CD4-positive, alpha-beta T cell treated with Interleukin-6 at 100 ng/mL for 8 hours (primary cell): ENCODE measurements around the gene ENTPD1.
A peak's percentile ranks its signal among the peaks of the same experiment; 100 is the strongest.
"Not testable (repeated sequence)": the region's sequence is repeated elsewhere in the genome, so short reads cannot be mapped to it uniquely, and the experiment has no call there.

Experiments used
- DNase-seq: peaks from one replicate; pipeline ENCODE4 v3.0.0-alpha.2; 2020; ENCODE audit warnings: mixed read lengths, low spot score

The ENTPD1 gene

GRCh38 chr10:95866467-95866842, 110.5 kb downstream of the ENTPD1 start:
- DNase-seq = no peak

DNA sequence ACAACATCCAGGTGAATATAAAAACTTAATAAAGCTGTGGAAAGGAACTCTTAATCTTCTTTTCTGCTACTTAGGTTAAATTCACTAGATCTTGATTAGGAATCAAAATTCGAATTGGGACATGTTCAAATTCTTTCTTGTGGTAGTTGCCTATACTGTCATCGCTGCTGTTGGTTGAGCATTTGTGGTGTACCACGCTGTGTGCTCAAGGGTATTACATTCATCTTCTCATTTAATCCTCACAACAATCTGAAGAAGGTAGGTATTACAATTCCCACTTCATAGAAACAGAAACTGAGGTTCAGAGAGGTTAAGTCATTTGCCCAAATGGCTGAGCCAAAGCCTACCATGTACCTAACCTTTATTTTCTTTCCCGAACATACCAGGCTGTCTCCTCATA, 111.9 kb downstream of the ENTPD1 start:
- DNase-seq = no peak

GRCh38 chr10:95872158-95872711, 116.3 kb downstream of the ENTPD1 start:
- DNase-seq = no peak

GRCh38 chr10:95873139-95873538, 117.2 kb downstream of the ENTPD1 start:
- DNase-seq = no peak

- no peak for DNase-seq
Observed at GRCh38 chr10:95873651-95874050, 117.7 kb downstream of the ENTPD1 start.

DNA sequence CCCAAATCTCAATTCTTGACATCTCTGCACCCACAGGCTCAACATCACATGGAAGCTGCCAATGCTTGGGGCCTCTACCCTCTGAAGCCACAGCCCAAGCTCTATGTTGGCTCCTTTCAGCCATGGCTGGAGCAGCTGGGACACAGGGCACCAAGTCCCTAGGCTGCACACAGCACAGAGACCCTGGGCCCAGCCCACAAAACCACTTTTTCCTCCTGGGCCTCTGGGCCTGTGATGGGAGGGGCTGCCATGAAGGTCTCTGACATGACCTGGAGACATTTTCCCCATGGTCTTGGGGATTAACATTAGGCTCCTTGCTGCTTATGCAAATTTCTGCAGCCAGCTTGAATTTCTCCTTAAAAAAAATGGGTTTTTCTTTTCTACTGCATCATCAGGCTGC, 118.8 kb downstream of the ENTPD1 start:
- DNase-seq = not testable (repeated sequence)

- no peak for DNase-seq
Observed at GRCh38 chr10:95876756-95877155, 120.8 kb downstream of the ENTPD1 start.

GRCh38 chr10:95877881-95878280, 121.9 kb downstream of the ENTPD1 start:
- no peak for DNase-seq

GRCh38 chr10:95880704-95881103, 124.7 kb downstream of the ENTPD1 start:
- no peak for DNase-seq

DNA sequence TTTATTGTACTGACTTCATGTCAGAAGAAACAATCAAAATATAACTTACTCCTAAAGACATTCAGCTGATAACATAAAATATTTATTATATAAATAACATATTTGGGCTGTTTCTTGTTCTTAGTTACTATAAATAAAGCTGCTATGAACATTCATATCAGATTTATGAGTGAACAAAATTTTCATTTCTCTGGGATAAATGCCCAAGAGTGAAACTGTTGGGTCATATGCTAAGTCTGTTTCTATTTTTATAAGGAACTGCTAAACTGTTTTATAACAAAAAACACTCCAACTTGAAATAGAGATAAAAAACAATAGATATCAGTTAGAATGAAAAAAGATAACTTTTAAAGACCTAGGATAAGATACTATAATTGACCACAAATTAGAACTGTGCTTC, 125.4 kb downstream of the ENTPD1 start:
- DNase-seq = no peak

DNA sequence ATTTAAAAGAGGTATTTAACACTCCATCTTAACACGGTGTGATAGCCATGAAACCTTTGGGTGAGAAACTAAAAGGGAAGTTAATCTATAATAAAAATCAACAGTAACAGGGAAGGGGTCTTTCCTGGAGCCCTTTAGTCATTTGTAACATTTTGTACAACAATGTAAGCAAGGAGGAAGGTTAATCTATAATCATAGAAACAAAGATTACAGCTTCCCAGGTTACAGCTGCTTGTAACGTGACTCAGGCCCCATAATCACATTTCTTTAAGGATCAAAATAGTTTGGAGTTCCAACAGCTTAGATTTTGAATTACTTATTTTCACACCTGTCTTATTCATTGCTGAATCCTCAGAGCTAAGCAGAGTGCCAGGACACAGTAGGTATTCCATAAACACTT, 133.9 kb downstream of the ENTPD1 start:
- DNase-seq = no peak

DNA sequence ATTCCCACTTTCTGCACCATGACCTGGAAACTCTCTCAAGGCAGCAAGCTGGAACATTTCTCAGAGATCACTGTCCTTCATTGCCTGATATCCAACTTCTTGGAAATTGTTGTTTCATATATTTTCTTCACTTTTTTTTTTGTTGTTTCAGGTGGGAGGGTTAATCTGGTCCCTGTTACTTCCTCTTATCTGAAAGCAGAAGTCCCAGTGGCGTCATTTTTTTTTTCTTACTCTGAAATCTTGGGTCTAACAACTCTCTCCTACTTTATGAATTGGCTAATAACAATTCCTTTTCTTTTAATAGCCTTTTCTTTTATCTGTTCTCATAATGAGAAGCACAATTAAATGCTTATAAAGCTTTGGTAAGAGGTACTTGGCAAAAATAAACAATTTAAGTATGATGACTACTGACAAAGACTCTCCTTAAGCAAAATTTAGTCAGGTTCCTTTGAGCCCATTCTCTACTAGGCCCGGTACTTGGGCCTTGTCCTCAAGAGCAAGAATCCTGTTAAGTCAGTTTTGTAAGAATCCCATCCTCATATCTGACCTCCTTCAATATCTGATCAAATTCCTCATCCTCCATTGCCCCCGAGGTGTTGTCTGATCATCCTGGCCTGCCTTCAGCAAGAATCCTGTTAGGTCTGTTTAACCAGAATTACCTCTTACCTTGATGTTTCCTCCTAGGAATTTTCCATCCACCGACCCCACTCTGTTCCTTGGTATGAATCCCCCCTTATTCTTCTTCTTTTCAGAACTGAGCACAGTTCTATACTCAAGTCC, 140.3 kb downstream of the ENTPD1 start:
- DNase-seq = no peak

DNA sequence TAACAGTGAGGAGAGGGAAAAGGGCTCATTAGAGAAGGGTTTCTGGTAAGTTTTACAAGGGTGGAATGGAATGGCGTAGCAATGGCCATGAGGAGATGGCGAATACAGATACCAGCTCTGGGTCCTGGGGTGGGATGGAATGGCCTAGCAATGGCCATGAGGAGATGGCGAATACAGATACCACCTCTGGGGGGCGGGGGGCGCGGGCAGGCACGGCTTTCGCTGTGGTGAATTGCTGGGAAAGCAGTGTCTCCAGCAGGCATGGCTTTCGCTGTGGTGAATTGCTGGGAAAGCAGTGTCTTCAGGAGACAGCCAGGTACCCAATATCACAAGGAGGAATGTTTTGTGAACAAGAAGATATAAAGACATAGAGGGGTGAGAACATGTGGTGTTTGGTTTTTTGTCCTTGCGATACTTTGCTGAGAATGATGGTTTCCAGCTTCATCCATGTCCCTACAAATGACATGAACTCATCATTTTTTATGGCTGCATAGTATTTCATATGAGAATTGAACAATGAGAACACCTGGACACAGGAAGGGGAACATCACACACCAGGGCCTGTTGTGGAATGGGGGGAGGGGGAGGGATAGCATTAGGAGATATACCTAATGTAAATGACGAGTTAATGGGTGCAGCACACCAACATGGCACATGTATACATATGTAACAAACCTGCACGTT, 150.1 kb downstream of the ENTPD1 start:
- not testable (repeated sequence) for DNase-seq

- DNase-seq = peak; percentile 21
Observed at GRCh38 chr10:95906677-95907455, 150.9 kb downstream of the ENTPD1 start.

DNA sequence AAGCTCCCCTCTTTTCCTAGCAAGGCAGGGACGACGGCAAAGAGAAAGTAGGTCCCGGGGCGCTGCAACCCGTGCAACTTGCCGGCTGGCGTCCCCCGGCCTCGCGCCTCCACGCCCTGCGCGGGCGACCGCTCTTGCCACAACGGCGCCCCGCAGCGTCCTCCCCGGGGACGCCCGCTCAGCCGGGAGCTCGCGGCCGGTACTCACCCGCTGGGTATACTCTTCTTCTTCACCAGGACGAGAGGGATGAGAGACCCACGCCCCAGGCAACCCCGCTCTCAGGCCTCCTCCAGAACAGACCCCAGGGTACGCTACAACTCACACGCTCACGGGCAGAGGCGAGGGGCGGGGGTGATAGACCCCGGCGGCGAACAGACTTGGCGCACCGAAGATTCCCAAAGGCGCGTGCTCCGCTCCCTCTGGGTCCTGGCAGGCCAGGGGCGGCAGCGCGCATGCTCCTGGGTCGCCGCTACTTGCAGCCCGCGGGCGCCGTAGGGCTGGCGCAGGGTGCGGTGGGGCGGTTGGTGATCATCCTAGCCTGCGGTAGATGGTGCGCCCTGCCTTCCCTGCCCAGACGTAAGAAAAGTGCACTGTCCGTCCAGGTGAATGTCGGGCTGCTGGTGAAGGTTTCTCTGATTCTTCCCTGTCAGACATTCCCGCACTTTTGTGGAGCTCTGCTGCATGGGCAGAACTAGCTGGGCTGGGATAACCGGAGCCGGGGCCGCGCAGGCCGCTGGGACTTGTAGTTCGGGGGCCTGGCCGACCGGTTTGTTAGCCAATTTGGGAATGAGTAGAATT, 151.7 kb downstream of the ENTPD1 start, which contains the start of gene CC2D2B:
Gene CC2D2B (plus strand): TSS at position 520 of the 798 bp plus-strand sequence. CDS start 3,349 bp downstream, outside the sequence.
- DNase-seq = peak; percentile 53

GRCh38 chr10:95908450-95908849, 152.5 kb downstream of the ENTPD1 start:
- no peak for DNase-seq

GRCh38 chr10:95909561-95909960, 153.6 kb downstream of the ENTPD1 start:
- DNase-seq = no peak

GRCh38 chr10:95916039-95916438, 160.1 kb downstream of the ENTPD1 start:
- not testable (repeated sequence) for DNase-seq
